NCI-H187 (cell line): ENCODE results near the gene ICA1.
"Not testable (repeated sequence)": the region's sequence is repeated elsewhere in the genome, so short reads cannot be mapped to it uniquely, and the experiment has no call there.

Experiments used
- DNase-seq, 2 experiments: peaks; one replicate each; lab custom pipeline; 2025; lab: John Stamatoyannopoulos, UW

Gene ICA1

DNA sequence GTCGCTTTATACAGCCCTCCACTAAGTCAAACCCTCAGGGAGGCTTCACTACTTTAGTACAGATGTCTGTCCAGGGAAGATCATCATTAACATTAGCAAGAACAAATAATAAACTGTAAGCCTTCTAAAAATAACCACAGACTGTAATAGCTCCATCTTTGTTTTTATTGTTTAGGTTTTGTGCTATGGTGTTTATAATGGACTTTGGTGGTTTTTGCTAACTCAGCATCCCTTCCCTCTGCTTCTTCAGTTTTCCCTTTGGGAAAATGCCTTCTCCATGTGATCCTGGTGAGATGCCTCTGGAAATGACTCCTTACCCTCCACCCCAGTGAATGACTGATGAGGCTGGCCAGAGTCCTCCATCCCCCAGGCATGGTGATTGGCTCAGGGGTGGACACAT lies 131.3 kb downstream of the ICA1 start:
- DNase-seq, result no peak

DNA sequence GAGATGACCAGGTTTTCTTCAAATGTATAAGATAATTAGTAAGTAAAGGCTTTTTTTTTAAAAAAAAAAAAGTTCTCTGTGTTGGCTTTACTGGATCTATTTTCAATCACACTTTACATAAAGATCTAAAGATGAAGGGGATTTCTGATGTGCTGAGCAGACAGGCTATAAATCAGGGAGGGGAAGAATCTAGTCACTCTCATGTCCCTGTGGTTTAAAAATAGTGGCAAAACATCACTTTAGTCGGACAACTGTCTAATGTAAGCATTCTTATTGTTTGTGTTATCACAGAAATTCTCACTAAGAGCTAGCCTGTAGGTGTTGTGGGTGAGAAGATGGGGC lies 132.7 kb downstream of the ICA1 start:
- no peak for DNase-seq

DNA sequence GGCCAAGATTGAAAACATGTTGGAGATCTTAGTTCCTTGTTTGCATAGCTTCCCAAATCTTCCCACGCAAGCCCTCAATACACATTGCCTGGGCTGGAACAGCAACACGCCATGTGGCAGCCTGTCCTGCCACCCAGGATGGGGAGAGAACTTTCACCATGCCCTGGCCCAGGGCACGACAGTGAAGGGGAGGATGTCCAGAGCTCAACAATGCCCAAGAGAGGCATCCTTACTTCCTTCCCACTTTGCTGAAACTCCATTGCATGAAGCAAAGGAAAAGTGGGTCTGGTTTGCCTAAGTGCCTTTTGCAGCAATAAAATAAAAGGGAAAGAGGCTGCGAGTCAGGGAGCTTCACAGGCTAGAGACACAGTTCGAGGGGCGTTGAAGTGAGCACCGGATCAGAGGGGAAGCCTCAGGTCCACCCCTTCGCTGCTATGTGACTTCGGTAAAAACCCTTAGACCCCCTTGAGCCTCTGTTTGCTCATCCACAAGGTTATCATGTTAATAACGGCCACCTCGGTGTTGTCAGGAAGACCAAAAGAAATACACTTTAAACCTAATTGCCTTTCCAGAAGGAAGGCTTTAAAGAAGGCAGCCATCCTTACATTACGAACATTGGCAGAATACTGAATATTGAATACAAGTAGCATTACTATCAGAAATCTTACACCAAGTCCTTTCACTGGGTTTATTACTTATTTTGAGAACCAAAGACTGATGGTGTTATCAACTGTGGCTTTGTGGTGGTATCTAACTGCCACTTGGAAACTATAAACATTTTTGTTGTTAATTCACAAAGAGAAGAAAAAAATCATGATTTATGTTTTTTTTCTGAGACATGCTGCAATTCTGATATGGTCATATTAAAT lies 133.3 kb downstream of the ICA1 start:
- no peak for DNase-seq

DNA sequence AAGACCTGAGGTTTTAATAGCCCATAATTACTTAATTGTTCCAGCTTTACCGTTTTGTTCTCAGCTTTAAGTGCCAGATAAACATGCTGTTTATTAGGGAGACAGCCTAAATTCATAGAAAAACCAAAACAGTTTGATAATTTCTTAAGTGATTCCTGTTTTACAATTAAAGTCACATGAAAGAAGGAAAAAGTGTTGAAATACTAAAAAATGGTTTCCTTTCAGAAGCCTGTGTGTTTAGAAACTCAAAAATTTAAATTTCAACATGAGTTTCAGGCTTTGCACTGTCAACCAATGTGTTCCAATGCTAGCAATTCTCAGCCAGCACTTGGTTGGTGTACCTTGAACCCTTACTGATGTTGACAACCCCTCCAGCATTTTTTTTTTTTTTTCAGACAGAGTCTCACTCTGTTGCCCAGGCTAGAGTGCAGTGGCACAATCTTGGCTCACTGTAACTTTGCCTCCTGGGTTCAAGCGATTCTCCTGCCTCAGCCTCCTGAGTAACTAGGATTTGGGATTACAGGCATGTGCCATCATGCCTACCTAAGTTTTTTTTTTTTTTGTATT lies 135.3 kb downstream of the ICA1 start:
- DNase-seq, result no peak

DNA sequence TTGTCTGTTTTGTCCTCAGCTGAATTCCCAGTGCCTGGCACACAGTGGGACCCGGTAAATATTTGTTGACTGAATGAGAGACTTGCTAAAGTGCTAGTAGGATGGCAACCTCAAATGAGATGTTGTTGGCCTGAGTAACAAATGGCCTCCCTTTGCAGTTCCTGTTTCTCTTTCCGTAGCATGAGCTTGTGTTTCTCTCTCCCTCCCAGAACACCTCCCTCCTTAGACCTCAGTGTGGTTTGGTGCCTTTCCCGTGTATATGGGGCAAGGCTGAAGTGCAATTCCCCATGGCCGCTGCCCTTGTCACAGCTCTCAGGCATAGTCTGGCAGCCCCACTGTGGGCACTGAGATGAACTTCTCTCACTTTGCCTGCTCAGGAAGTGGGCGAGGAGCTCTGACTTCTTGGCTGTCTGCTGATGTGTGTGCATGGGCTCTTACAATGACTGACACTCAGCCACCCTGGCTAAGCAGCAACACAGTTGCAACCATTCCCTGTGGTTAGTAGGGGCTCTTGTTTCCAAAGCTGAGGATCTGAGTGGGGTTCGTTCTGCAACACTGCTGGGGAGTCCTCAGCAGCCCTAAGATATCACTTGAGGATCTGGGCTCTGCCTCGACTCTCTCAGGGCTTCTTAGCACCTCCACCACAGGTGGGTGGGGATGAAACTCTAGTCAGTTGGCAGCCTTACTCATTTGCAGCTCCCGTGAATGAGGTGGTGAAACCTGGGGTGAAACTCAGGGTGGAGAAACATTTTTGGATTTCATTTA lies 136.1 kb downstream of the ICA1 start:
- no peak for DNase-seq

DNA sequence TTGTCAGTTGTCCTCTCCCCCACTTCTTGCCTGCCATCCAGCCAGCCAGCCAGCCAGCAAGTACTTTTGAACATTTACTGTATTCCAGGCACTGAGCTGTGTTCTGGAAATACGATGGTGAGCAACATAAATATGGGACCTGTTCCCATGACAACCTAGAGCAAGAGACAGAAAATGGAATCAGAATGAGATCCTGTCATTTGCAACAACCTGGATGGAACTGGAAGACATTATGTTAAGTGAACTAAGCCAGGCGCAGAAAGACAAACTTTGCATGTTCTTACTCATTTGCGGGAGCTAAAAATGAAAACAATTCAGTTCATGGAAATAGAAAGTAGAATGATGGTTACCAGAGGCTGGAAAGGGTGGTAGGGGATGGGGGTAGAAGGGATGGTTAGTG lies 140.7 kb downstream of the ICA1 start:
- no peak for DNase-seq

DNA sequence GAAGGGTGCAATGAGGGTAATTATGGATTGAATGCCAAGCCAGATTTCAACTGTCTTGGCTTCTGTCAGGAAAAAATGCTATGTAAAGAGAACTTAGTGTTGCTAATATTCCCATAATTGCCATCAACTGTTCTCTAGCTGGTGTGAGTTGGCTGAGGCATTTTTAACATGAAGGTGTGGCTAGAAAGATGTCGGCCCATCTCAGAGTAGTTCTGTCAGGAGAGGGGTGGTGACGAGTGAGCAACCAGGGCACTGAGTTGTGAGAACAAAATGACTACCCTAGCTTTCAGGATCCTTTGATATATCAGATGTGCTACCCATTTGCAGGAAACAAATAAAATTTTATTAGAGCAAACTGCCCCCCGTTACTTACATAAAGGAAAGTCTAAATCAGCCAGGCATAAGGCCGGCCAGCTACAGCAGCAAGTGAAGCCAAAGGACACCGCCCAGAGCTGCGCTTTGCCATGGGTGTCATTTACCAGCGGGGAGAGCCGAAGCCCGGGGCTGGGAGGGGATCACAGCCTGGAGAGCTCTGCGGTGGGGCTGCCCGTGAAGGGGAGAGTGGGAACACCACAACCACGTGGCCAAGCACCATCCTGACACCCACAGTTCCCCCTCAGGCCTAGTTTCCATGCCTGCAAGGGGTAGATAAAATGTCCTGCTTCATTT lies 141.4 kb downstream of the ICA1 start:
- DNase-seq, result no peak

DNA sequence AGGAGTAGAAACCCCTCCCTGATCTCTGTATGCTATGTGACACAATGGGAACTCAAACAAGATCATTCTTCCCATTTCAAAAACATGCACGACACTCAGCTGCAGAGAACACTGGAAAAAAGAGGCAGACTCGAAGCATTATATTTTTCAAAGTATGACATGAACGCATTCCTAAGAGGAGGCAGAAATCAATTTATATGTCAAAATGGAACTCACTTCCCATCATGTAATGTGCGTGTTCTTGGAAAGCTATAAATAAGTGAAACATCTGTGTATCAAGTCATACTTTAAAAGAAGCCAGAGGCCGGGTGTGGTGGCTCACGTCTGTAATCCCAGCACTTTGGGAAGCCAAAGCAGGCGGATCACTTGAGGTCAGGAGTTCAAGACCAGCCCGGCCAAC lies 142.7 kb downstream of the ICA1 start:
- no peak for DNase-seq

DNA sequence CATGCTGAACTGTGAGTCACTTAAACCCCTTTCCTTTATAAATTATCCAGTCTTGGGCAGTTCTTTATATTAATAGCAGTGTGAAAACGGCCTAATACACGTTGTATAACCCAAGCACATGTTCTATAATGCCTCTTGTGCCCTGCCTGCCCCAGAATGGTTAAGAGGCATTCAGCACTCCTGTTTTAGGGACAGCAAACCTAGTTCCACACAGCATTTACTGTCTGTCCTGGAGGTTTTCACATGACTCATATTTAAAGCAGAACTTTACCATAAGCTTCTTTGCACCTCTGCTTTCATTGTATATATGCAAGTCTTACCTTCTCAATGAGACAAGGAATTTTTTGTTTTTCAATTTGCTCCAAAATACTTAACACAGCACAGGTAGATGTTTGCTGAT lies 144.8 kb downstream of the ICA1 start:
- no peak for DNase-seq

DNA sequence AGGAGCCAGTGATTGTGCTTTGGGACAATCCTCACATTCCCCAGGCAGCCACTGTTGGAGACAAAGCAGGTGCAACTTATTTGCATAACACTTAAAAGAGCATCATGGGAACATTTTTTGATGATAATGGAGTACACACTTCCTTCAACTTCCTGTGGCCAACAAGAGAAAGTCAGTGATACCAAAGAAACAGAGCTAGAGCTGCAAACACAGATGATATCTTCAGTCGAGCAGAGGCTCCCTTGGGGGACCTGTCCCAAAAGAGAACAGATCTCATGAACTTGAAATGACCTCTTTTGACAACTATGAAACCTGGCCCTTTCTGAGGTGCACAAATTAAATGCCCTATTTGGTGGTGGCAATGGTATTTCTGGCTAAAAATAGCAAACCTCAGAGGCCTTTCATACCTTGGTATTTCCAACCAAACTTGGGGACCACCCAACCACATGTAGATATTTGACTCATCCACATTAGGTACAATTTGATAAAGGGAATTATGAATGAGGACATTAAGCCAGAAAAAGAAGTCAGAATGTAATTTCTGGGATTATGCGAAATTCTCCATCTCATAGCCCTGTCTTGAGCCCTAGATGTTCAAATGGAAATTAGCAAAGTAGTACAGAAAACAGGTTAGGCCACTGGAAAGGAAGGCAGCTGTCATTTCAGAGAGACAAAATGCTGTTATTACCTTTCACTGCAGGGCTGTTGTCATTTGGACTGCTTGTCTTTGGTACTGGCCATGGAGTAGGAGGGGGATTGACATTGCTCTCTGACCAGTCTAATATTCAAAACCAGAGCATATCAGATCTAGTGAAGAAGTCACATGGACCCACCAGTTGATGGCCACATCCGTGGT lies 146.2 kb downstream of the ICA1 start:
- no peak for DNase-seq

DNA sequence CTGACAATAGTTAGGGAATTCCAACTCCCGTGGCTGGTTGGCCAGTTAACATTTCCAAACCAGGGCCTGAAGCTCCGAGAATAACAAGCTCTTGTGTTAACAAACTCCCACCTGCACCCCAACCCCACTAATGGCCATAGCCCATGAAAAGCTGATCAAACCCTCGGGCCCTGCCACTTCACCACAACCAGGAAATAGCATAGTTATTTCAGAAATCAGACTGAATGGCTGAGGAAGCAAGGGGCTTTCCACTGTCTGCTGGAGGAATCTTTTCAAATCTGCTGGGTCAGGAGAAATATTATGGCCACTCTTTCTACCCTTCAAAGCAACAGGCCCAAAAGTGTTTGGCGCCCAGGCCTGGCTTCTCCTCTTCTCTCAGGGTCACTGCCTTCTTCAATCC lies 147.8 kb downstream of the ICA1 start:
- no peak for DNase-seq

DNA sequence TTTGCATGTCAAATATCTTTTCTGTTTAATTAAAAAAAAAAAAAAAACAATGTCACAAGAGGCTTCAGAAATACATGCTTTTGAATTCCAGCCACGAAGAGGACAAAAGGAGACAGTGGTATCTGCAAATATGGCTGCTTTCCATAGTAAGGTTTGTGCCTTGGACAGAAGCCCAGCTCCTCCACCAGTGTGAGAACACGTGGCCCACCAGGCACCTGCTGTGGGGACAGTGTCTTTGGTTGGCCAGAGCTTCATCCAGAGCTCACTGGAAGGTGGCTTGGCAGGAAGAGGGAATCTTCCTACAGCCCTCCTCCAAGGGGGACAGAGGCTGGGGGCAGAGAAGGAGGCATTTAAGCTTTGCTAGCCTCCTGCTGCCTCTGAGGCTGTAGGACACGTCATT lies 148.8 kb downstream of the ICA1 start:
- DNase-seq, result no peak

DNA sequence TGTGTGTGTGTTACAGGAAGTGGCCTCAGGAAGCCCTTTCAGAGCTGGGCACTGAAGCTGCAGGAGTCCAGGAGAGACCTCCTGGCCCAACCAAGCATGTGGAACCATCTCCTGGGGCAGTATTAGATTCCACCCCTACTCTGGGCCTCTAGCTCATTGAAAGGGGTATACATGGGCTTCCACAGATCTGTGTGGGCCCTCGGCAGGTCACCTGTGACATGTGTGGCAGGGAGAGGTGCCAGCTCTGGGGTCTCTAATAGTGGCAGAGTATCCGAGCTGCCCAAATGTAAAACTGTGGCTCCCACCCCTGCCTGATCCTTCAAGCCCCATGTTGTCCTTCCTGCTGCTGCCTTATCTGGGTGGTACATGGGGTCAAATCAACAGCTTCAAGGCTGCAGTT lies 149.3 kb downstream of the ICA1 start:
- DNase-seq, result no peak

DNA sequence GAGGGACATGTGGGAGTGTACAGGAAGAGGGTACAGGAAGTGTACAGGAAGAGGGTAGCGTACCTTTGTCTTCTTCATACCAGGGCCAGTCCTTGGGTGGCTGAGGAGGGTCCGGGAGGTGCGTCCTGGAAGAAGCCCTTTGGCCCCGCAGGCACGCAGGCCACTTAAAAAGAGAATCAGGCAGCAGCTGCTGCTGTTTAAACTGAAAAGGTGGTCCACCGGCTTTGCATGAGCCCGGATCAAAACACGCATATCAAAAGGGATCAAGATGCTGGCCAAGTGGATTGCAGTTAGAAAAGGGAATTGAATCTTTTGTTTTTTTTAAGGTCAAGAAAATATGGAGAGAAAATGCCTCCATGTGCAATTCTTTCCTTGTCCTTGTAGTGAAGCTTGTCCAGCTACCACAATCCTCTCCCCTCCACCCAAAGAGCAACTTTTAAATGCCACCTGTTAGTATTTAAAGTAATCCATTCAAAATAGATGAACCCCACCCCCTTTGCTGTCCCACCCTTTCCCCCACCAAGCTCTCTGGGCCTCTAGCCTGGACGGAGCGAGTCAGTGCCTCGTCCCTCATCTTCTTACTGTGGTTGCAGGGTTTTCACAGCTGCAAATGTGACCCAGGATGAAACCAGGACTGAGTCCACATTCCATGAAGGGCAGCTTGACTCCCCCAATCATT lies 150.5 kb downstream of the ICA1 start:
- no peak for DNase-seq

DNA sequence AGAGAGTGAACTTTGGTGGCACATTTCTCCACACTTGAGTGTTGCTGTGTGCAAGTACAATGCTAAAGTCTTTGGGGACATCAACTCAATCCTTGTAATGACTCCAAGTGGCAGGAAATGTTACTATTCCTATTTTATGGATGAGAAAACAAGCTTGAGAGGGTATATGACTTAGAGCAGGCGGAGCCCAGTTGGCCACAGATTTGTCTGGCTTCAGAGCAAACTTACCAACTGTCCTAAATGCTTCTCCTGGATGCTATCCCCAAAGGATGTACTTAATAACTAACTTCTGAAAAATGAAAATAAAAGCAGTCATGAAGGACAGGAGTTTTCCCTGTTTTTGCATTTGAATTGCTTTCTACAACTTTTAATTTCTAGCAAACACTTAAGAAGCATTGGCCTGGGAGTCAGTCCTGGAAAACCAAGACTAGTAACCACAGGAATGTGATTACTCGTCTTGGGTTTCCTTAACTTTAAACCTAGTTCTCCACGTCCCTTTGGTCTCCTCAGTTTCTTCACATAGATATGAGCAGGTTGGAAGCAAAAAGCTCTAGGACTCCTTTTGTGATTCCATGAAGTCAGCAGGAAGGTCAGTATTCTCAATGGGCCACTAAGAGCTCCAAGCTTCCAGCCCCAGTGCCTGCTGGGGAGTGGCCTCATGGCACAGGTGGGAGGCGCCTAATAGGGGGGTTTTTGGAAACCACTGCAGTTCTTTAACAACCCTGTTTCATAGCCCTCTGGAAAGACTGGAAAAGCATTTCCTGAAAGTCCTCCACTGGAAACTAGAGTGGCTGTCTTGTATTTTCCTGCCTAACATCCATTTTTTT lies 152.6 kb downstream of the ICA1 start:
- DNase-seq, result no peak

DNA sequence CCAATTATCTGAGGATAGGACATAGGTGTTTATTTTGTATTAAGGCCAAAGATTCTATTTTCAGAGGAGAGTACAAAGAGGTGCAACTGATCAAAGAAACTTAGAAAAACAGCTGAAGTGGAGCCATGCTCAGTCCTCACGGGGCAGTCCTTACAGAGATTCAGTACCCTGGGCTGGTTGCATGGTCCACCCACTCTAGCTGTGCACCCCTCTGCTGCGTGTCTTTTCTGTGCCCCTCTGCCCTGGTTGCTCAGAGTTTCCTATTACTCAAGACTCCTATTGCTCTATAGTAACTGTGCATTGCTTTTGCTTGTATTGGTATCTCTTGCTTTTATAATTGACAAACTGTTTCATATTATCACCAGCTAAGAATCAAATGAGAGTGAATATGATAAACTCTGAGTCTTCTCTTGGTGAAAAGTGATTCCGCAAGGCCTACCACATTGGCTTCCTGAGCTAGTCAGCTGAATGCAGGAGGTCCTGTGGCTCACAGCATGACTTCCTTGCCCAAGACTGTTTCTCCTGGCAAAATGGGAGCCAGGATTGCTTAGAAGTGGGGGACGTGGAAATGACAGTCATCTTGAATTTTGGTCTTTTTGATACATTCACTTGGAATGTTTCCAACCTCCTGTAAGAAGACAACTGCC lies 156.4 kb downstream of the ICA1 start:
- no peak for DNase-seq

DNA sequence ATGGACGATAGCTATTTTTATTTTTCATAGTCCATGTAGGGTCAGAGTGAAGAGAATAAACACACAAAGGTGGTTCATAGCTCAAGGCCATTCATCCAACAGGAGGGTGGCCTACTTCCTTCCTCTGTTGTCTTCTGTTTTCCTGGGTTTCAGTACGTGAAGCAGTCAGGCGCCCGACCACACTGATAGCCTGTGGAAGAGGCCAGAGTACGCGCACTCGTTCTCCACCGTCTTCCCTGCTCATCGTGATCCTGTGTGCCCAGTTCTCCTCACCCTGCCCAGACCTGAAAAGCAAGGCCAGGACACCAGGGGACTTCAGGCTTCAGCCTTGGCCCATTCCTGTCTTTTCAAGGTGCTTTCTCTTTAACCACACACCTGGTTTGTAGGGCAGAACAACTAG lies 158.7 kb downstream of the ICA1 start:
- no peak for DNase-seq

DNA sequence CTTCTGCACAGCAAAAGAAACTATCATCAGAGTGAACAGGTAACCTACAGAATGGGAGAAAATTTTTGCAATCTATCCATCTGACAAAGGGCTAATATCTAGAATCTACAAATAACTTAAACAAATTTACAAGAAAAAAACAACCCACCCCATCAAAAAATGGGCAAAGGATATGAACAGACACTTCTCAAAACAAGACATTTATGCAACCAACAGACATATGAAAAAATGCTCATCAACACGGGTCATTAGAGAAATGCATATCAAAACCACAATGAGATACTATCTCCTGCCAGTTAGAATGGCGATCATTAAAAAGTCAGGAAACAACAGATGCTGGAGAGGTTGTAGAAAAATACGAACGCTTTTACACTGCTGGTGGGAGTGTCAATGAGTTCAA lies 160.7 kb downstream of the ICA1 start:
- DNase-seq, result not testable (repeated sequence)
